Measurements from ENCODE around the gene MYO3B. TPM values are rescaled to one million over a fixed set of nuclear protein-coding genes. Genes with fewer than 3 reads are reported as not detected.
"Not testable (repeated sequence)": the region's sequence is repeated elsewhere in the genome, so short reads cannot be mapped to it uniquely, and the experiment has no call there.

Gene MYO3B
- total RNA-seq, 1 donor from 2014 or later: 0.05 TPM

DNA sequence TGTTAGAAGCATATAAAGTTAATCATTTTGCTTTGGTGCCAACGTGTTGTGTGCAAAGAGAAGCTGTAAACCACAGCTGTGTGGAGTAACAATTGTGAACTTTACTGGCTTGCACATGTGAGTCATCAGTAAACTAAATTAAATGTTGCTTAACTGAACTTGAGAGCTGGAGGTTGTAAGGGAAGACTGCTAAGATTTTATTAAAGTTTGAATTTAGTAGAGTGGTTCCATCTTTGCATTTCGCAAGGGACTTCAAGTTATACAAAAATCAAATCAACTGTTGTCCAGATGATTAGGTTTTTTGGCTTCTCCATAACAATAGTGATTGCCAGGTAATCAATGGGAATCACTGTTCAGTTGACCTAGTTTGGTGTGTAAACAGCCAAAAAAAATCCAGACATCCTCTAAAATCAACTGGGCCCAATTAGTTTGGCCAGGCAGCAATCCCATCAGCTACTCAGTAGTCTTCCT is 247.4 kb downstream of the MYO3B start:
- H3K4me3 ChIP-seq: no peak overlapping the region
- DNase-seq: no peak
- peaks cover 63% of the 10 kb centered on the region for H3K27me3 ChIP-seq (ENCODE audit: low read depth)
- intact Hi-C loops (cut with micrococcal nuclease): no loop called here
- no peaks in the 10 kb centered on the region for H3K4me1 ChIP-seq
- no peaks in the 10 kb centered on the region for H3K36me3 ChIP-seq
- H3K9me3 ChIP-seq (replicated peaks): no peaks in the 10 kb centered on the region
- TF ChIP-seq, protein P1, sequence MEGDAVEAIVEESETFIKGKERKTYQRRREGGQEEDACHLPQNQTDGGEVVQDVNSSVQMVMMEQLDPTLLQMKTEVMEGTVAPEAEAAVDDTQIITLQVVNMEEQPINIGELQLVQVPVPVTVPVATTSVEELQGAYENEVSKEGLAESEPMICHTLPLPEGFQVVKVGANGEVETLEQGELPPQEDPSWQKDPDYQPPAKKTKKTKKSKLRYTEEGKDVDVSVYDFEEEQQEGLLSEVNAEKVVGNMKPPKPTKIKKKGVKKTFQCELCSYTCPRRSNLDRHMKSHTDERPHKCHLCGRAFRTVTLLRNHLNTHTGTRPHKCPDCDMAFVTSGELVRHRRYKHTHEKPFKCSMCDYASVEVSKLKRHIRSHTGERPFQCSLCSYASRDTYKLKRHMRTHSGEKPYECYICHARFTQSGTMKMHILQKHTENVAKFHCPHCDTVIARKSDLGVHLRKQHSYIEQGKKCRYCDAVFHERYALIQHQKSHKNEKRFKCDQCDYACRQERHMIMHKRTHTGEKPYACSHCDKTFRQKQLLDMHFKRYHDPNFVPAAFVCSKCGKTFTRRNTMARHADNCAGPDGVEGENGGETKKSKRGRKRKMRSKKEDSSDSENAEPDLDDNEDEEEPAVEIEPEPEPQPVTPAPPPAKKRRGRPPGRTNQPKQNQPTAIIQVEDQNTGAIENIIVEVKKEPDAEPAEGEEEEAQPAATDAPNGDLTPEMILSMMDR (IDR thresholded peaks at IDR 0.05; ENCODE audit: borderline replicate concordance): no peak
- H3K27ac ChIP-seq (replicated peaks): no peak overlapping the region

- H3K36me3 ChIP-seq: no peaks in the 10 kb centered on the region
- DNase-seq: no peak
- no peaks in the 10 kb centered on the region for H3K4me1 ChIP-seq
- H3K4me3 ChIP-seq: no peak overlapping the region
- TF ChIP-seq, protein P1 (IDR thresholded peaks at IDR 0.05; ENCODE audit: borderline replicate concordance): no peak
- no peaks in the 10 kb centered on the region for H3K9me3 ChIP-seq (replicated peaks)
- no peak overlapping the region for H3K27ac ChIP-seq (replicated peaks)
- intact Hi-C loops (cut with micrococcal nuclease): no loop called here
- peaks cover 33% of the 10 kb centered on the region for H3K27me3 ChIP-seq (ENCODE audit: low read depth)
Measured at GRCh38 chr2:170428868-170429267, 250.9 kb downstream of the MYO3B start.

- TF ChIP-seq, protein P1 (IDR thresholded peaks at IDR 0.05; ENCODE audit: borderline replicate concordance): no peak
- no peak overlapping the region for H3K4me3 ChIP-seq
- no peaks in the 10 kb centered on the region for H3K4me1 ChIP-seq
- intact Hi-C loops (cut with micrococcal nuclease): no loop called here
- no peak overlapping the region for H3K27ac ChIP-seq (replicated peaks)
- no peak for DNase-seq
- peaks cover 6% of the 10 kb centered on the region for H3K27me3 ChIP-seq (ENCODE audit: low read depth)
- no peaks in the 10 kb centered on the region for H3K36me3 ChIP-seq
- H3K9me3 ChIP-seq (replicated peaks): no peaks in the 10 kb centered on the region
Measured at GRCh38 chr2:170432823-170433222, 254.9 kb downstream of the MYO3B start.

- intact Hi-C loops (cut with micrococcal nuclease): no loop called here
- no peak for DNase-seq
- no peaks in the 10 kb centered on the region for H3K4me1 ChIP-seq
- no peak overlapping the region for H3K4me3 ChIP-seq
- TF ChIP-seq, protein P1 (IDR thresholded peaks at IDR 0.05; ENCODE audit: borderline replicate concordance): no peak
- H3K36me3 ChIP-seq: no peaks in the 10 kb centered on the region
- H3K9me3 ChIP-seq (replicated peaks): no peaks in the 10 kb centered on the region
- peaks cover 12% of the 10 kb centered on the region for H3K27me3 ChIP-seq (ENCODE audit: low read depth)
- no peak overlapping the region for H3K27ac ChIP-seq (replicated peaks)
Measured at GRCh38 chr2:170433448-170433847, 255.5 kb downstream of the MYO3B start.

DNA sequence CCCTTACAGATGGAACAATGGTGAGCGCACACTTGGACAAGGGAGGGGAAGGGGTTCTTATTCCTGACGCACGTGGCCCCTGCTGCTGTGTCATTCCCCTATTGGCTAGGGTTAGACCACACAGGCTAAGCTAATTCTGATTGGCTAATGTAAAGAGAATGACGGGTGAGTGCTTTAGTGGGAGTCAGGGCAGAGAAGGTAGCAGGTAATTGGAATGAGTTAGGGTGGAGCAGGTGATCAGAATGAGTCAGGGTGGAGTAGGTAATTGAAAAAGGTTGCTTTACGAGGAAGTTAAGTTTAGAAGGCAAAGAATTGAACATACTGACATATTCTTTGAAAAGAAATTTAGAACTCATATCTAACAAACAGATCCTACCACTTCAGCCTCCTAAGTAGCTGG is 256.4 kb downstream of the MYO3B start:
- H3K4me3 ChIP-seq; DNase-seq; H3K4me1 ChIP-seq; H3K27ac ChIP-seq (replicated peaks); H3K9me3 ChIP-seq (replicated peaks); intact Hi-C loops (cut with micrococcal nuclease); H3K36me3 ChIP-seq: not testable (repeated sequence)
- peaks cover 20% of the 10 kb centered on the region for H3K27me3 ChIP-seq (ENCODE audit: low read depth)

GRCh38 chr2:170434900-170435621 is 257.1 kb downstream of the MYO3B start:
- H3K36me3 ChIP-seq: no peaks in the 10 kb centered on the region
- no peaks in the 10 kb centered on the region for H3K9me3 ChIP-seq (replicated peaks)
- no peak overlapping the region for H3K4me3 ChIP-seq
- H3K27ac ChIP-seq (replicated peaks): no peak overlapping the region
- peaks cover 26% of the 10 kb centered on the region for H3K27me3 ChIP-seq (ENCODE audit: low read depth)
- TF ChIP-seq, protein P1 (IDR thresholded peaks at IDR 0.05; ENCODE audit: borderline replicate concordance): no peak
- H3K4me1 ChIP-seq: no peaks in the 10 kb centered on the region
- DNase-seq: no peak
- intact Hi-C loops (cut with micrococcal nuclease): no loop called here
